Naive thymus-derived CD4-positive, alpha-beta T cell (primary cell): Measurements from ENCODE around the gene GBP6. TPM values are rescaled to one million over a fixed set of nuclear protein-coding genes. Genes with fewer than 3 reads are reported as not detected.

Experiments
- ATAC-seq: fragments of 150-1000 bp; cut with Tn5 transposase; 2 replicates; pipeline ENCODE4 v1.10.0; 2021; ENCODE audit warnings: mild to moderate bottlenecking, moderate library complexity
- CTCF ChIA-PET: fragments of 350-600 bp; sonication (Branson Sonifier 250); formaldehyde crosslinking; loops from one replicate; lab custom pipeline; 2021; ENCODE audit warnings: antibody characterized with exemption; lab: Charles Lee
- POLR2A ChIA-PET: fragments of 350-600 bp; sonication (Branson Sonifier 250); formaldehyde crosslinking; loops from one replicate; lab custom pipeline; 2021; ENCODE audit warnings: antibody characterized with exemption, inconsistent platforms; lab: Charles Lee
- DNase-seq, 9 donors: peaks; one replicate each; pipeline versions ENCODE4 v3.0.0 to v3.0.0-alpha.2; 2020 to 2022; ENCODE audit warnings: mixed read lengths in 1 of 9
- H3K27ac ChIP-seq: one replicate; pipeline ENCODE4 v1.7.0; 2013; ENCODE audit warnings: mild to moderate bottlenecking, low read depth, low read length, moderate library complexity
- H3K27me3 ChIP-seq, 2 donors: one replicate each; pipeline ENCODE4 v1.7.0; 2013; ENCODE audit warnings: low read length in 2 of 2, mild to moderate bottlenecking in 2 of 2, moderate library complexity in 2 of 2; ENCODE audit not compliant: control insufficient read depth in 2 of 2, insufficient read depth in 2 of 2
- H3K36me3 ChIP-seq, 3 experiments: 1 replicate in 2 of 3; 2 replicates in 1 of 3; pipeline ENCODE4 v1.7.0; 2013; ENCODE audit warnings: low read length in 3 of 3, mild to moderate bottlenecking in 3 of 3, moderate library complexity in 1 of 3; ENCODE audit not compliant: insufficient read depth in 3 of 3, control insufficient read depth in 2 of 3
- H3K4me1 ChIP-seq, 2 donors: one replicate each; pipeline ENCODE4 v1.7.0; 2013; ENCODE audit warnings: low read length in 2 of 2, mild to moderate bottlenecking in 2 of 2, moderate library complexity in 1 of 2; ENCODE audit not compliant: control insufficient read depth in 2 of 2, insufficient read depth in 2 of 2
- H3K4me3 ChIP-seq: 2 replicates; pipeline ENCODE4 v1.7.0; 2013; ENCODE audit warnings: mild to moderate bottlenecking, low read length
- H3K9me3 ChIP-seq, 3 experiments: 1 replicate in 2 of 3; 2 replicates in 1 of 3; pipeline ENCODE4 v1.7.0; 2013; ENCODE audit warnings: low read length in 3 of 3; ENCODE audit not compliant: control insufficient read depth in 2 of 3
- H3K27ac Mint-ChIP-seq, 9 donors: one replicate each; pipeline ENCODE4 v1.8.0; 2020 to 2022; ENCODE audit warnings: mixed read lengths in 9 of 9, mild to moderate bottlenecking in 8 of 9, moderate library complexity in 5 of 9, inconsistent platforms in 2 of 9
- H3K27me3 Mint-ChIP-seq, 5 donors: one replicate each; pipeline ENCODE4 v1.8.0; 2021 to 2022; ENCODE audit warnings: mixed read lengths in 5 of 5, mild to moderate bottlenecking in 1 of 5
- H3K36me3 Mint-ChIP-seq, 5 donors: one replicate each; pipeline ENCODE4 v1.8.0; 2020 to 2022; ENCODE audit warnings: mixed read lengths in 5 of 5, mild to moderate bottlenecking in 3 of 5, inconsistent platforms in 1 of 5
- H3K4me1 Mint-ChIP-seq, 7 donors: one replicate each; pipeline ENCODE4 v1.8.0; 2020 to 2022; ENCODE audit warnings: mixed read lengths in 7 of 7, mild to moderate bottlenecking in 3 of 7, inconsistent platforms in 1 of 7
- H3K4me3 Mint-ChIP-seq, 10 donors: one replicate each; pipeline ENCODE4 v1.8.0; 2020 to 2022; ENCODE audit warnings: mild to moderate bottlenecking in 10 of 10, mixed read lengths in 10 of 10, moderate library complexity in 6 of 10, inconsistent platforms in 2 of 10
- H3K9me3 Mint-ChIP-seq, 11 donors: one replicate each; pipeline ENCODE4 v1.8.0; 2020 to 2022; ENCODE audit warnings: mixed read lengths in 11 of 11, mild to moderate bottlenecking in 4 of 11, inconsistent platforms in 1 of 11, moderate library complexity in 1 of 11
- intact Hi-C, 2 donors: fragments of 100-400 bp; cut with micrococcal nuclease; formaldehyde crosslinking; loops; one replicate each; pipeline ENCODE4 v1.15.1; 2023
- polyA plus RNA-seq, 2 donors: library from polyadenylated mRNA; unstranded; fragments of 300-500 nt; fragmentation: Illumina TruSeq; gene quantifications; one replicate each; pipeline ENCODE4 v1.2.3, GENCODE V29; 2021
- total RNA-seq, 6 experiments: library from RNA in 5 of 6; stranded (reverse) in 5 of 6; gene quantifications; 1 replicate in 5 of 6; 2 replicates in 1 of 6; pipeline ENCODE4 v1.2.3 and lab custom pipeline; 2021 to 2026

GBP6 gene
- total and polyA plus RNA-seq, 7 experiments from 2014 or later: 0.14 to 2.8 (median 0.24) TPM; not detected in 2

- no peaks in the 10 kb centered on the region for H3K4me1 ChIP-seq
- no peaks in the 10 kb centered on the region for H3K36me3 ChIP-seq
- DNase-seq: no peak
Observed at GRCh38 chr1:89378001-89378400, 14.1 kb downstream of the GBP6 start.

GRCh38 chr1:89381618-89382017 is 17.8 kb downstream of the GBP6 start:
- H3K4me1 Mint-ChIP-seq: peaks cover 0 to 14% (median 0%) of the 10 kb centered on the region in 7 donors
- POLR2A ChIA-PET: interaction anchor here (0.6 kb wide), 1 partner anchor 268 kb away, joined by 4 read pairs; no protein-coding TSS in a partner anchor
- ATAC-seq (no peak), DNase-seq (no peak)
- H3K9me3 Mint-ChIP-seq: peaks cover 0 to 3% (median 0%) of the 10 kb centered on the region in 11 donors
- Histone ChIP-seq H3K27me3 (no peaks in the 10 kb centered on the region), H3K4me1 (no peaks in the 10 kb centered on the region), H3K27ac (no peak overlapping the region), H3K36me3 (no peaks in the 10 kb centered on the region), H3K9me3 (no peaks in the 10 kb centered on the region), H3K4me3 (no peak overlapping the region)
- intact Hi-C loops: no loop called here
- no peak overlapping the region for H3K27ac Mint-ChIP-seq
- H3K4me3 Mint-ChIP-seq: no peak overlapping the region
- CTCF ChIA-PET: no interaction called here
- peaks cover 0 to 11% (median 0%) of the 10 kb centered on the region in 5 donors for H3K36me3 Mint-ChIP-seq
- peaks cover 0 to 2% (median 0%) of the 10 kb centered on the region in 5 donors for H3K27me3 Mint-ChIP-seq

More at GRCh38 chr1:89378001-89378400, 14.1 kb downstream of the GBP6 start:
- ChIA-PET POLR2A (no interaction called here), CTCF (interaction anchor here (0.9 kb wide), 1 partner anchor 19 kb away, joined by 4 read pairs; no protein-coding TSS in a partner anchor)
- no peak overlapping the region for H3K27ac ChIP-seq
- H3K27me3 ChIP-seq: no peaks in the 10 kb centered on the region
- Mint-ChIP-seq H3K4me1 (peaks cover 0 to 13% (median 0%) of the 10 kb centered on the region in 7 donors), H3K27me3 (peaks cover 0 to 9% (median 4%) of the 10 kb centered on the region in 5 donors), H3K27ac (no peak overlapping the region), H3K9me3 (peaks cover 0 to 13% (median 0%) of the 10 kb centered on the region in 11 donors), H3K36me3 (peaks cover 0 to 8% (median 0%) of the 10 kb centered on the region in 5 donors), H3K4me3 (no peak overlapping the region)
- H3K4me3 ChIP-seq: no peak overlapping the region
- ATAC-seq: no peak
- intact Hi-C loops: no loop called here
- H3K9me3 ChIP-seq: no peaks in the 10 kb centered on the region

- no peaks in the 10 kb centered on the region for H3K27me3 ChIP-seq
- CTCF ChIA-PET: no interaction called here
- H3K9me3 Mint-ChIP-seq: peaks cover 0 to 3% (median 0%) of the 10 kb centered on the region in 11 donors
- intact Hi-C loops: no loop called here
- H3K36me3 Mint-ChIP-seq: peaks cover 0 to 12% (median 0%) of the 10 kb centered on the region in 5 donors
- H3K4me3 ChIP-seq: no peak overlapping the region
- H3K27me3 Mint-ChIP-seq: no peaks in the 10 kb centered on the region
- DNase-seq: no peak
- no peak for ATAC-seq
- POLR2A ChIA-PET: interaction anchor here (0.6 kb wide), 1 partner anchor 269 kb away, joined by 4 read pairs; no protein-coding TSS in a partner anchor
- H3K36me3 ChIP-seq: no peaks in the 10 kb centered on the region
- H3K4me3 Mint-ChIP-seq: no peak overlapping the region
- peak overlapping the region in 1 of 9 donors; percentile 60 for H3K27ac Mint-ChIP-seq
- H3K4me1 ChIP-seq: no peaks in the 10 kb centered on the region
- no peaks in the 10 kb centered on the region for H3K9me3 ChIP-seq
- peaks cover 0 to 14% (median 0%) of the 10 kb centered on the region in 7 donors for H3K4me1 Mint-ChIP-seq
- H3K27ac ChIP-seq: no peak overlapping the region
Observed at GRCh38 chr1:89382479-89382878, 18.6 kb downstream of the GBP6 start.

- H3K4me1 ChIP-seq: no peaks in the 10 kb centered on the region
- Mint-ChIP-seq H3K9me3 (peaks cover 0 to 3% (median 0%) of the 10 kb centered on the region in 11 donors), H3K4me3 (no peak overlapping the region), H3K36me3 (peaks cover 0 to 16% (median 0%) of the 10 kb centered on the region in 5 donors), H3K27me3 (no peaks in the 10 kb centered on the region), H3K27ac (no peak overlapping the region), H3K4me1 (peaks cover 0 to 14% (median 0%) of the 10 kb centered on the region in 7 donors)
- no peak overlapping the region for H3K4me3 ChIP-seq
- DNase-seq (no peak), ATAC-seq (no peak)
- H3K27me3 ChIP-seq: no peaks in the 10 kb centered on the region
- H3K9me3 ChIP-seq: no peaks in the 10 kb centered on the region
- CTCF ChIA-PET: no interaction called here
- intact Hi-C loops: no loop called here
- POLR2A ChIA-PET: no interaction called here
- H3K36me3 ChIP-seq: no peaks in the 10 kb centered on the region
- no peak overlapping the region for H3K27ac ChIP-seq
Observed at GRCh38 chr1:89383185-89383584, 19.3 kb downstream of the GBP6 start.

- H3K4me3 ChIP-seq: no peak overlapping the region
- H3K9me3 Mint-ChIP-seq: peaks cover 0 to 17% (median 6%) of the 10 kb centered on the region in 11 donors
- H3K27ac Mint-ChIP-seq: no peak overlapping the region
- H3K36me3 ChIP-seq: no peaks in the 10 kb centered on the region
- ChIA-PET CTCF (no interaction called here), POLR2A (no interaction called here)
- H3K9me3 ChIP-seq: no peaks in the 10 kb centered on the region
- DNase-seq (no peak), ATAC-seq (no peak)
- no peaks in the 10 kb centered on the region for H3K27me3 ChIP-seq
- no peaks in the 10 kb centered on the region for H3K4me1 ChIP-seq
- H3K4me1 Mint-ChIP-seq: no peaks in the 10 kb centered on the region
- intact Hi-C loops: no loop called here
- H3K27me3 Mint-ChIP-seq: no peaks in the 10 kb centered on the region
- no peak overlapping the region for H3K27ac ChIP-seq
- peaks cover 3 to 12% (median 5%) of the 10 kb centered on the region in 5 donors for H3K36me3 Mint-ChIP-seq
- no peak overlapping the region for H3K4me3 Mint-ChIP-seq
Observed at GRCh38 chr1:89390707-89391106, 26.8 kb downstream of the GBP6 start.

- Mint-ChIP-seq H3K27me3 (no peaks in the 10 kb centered on the region), H3K27ac (no peak overlapping the region), H3K4me1 (no peaks in the 10 kb centered on the region), H3K4me3 (no peak overlapping the region), H3K9me3 (peaks cover 0 to 18% (median 6%) of the 10 kb centered on the region in 11 donors), H3K36me3 (peaks cover 3 to 12% (median 5%) of the 10 kb centered on the region in 5 donors)
- no peaks in the 10 kb centered on the region for H3K9me3 ChIP-seq
- DNase-seq (no peak), ATAC-seq (no peak)
- intact Hi-C loops: no loop called here
- no peak overlapping the region for H3K4me3 ChIP-seq
- CTCF ChIA-PET: no interaction called here
- H3K36me3 ChIP-seq: no peaks in the 10 kb centered on the region
- H3K27me3 ChIP-seq: no peaks in the 10 kb centered on the region
- no peak overlapping the region for H3K27ac ChIP-seq
- H3K4me1 ChIP-seq: no peaks in the 10 kb centered on the region
- POLR2A ChIA-PET: no interaction called here
Observed at GRCh38 chr1:89391686-89392085, 27.8 kb downstream of the GBP6 start.

- Histone ChIP-seq H3K36me3 (no peaks in the 10 kb centered on the region), H3K9me3 (no peaks in the 10 kb centered on the region), H3K27ac (no peak overlapping the region), H3K27me3 (no peaks in the 10 kb centered on the region), H3K4me3 (no peak overlapping the region), H3K4me1 (no peaks in the 10 kb centered on the region)
- ChIA-PET POLR2A (no interaction called here), CTCF (no interaction called here)
- Mint-ChIP-seq H3K27ac (no peak overlapping the region), H3K9me3 (peaks cover 0 to 30% (median 6%) of the 10 kb centered on the region in 11 donors), H3K4me1 (no peaks in the 10 kb centered on the region), H3K4me3 (no peak overlapping the region), H3K36me3 (peaks cover 3 to 11% (median 5%) of the 10 kb centered on the region in 5 donors), H3K27me3 (peaks cover 0 to 18% (median 0%) of the 10 kb centered on the region in 5 donors)
- intact Hi-C loops: no loop called here
- DNase-seq (no peak), ATAC-seq (no peak)
Observed at GRCh38 chr1:89394851-89395250, 31.0 kb downstream of the GBP6 start.
